K562 (cell line): ENCODE data around the gene OR6S1. TPM values are rescaled to one million over a fixed set of nuclear protein-coding genes. Genes with fewer than 3 reads are reported as not detected.

Source experiments
- ARHGAP35 ChIP-seq: fragments of 450-650 bp; IDR thresholded peaks from 2 replicates; pipeline ENCODE4 v1.6.1; 2018; ENCODE audit not compliant: partially characterized antibody
- FOXK2 ChIP-seq, 2 experiments: fragments of 450-650 bp; IDR thresholded peaks in 1 of 2; conservative IDR thresholded peaks in 1 of 2; 2 replicates each; pipeline ENCODE4 v1.6.1; 2016; ENCODE audit warnings: low read depth in 2 of 2, mild to moderate bottlenecking in 1 of 2
- NELFE ChIP-seq: IDR thresholded peaks from 2 replicates; pipeline ENCODE4 v1.6.1; 2011; ENCODE audit warnings: mild to moderate bottlenecking; ENCODE audit not compliant: insufficient read depth, insufficient read length
- SUPT5H ChIP-seq: fragments of 450-650 bp; IDR thresholded peaks from 2 replicates; pipeline ENCODE4 v1.6.1; 2016
- XRCC3 ChIP-seq: fragments of 450-650 bp; IDR thresholded peaks from 2 replicates; pipeline ENCODE4 v1.6.1; 2017; ENCODE audit warnings: mild to moderate bottlenecking, moderate library complexity
- ZNF41 ChIP-seq: fragments of 250-450 bp; sonication (Bioruptor Pico); conservative IDR thresholded peaks from 2 replicates; pipeline ENCODE4 v1.4.0; 2020; ENCODE audit warnings: mild to moderate bottlenecking
- ZNF589 ChIP-seq: fragments of 200-800 bp; sonication (Bioruptor generic); IDR thresholded peaks from 2 replicates; pipeline ENCODE4 v1.6.1; 2016; ENCODE audit warnings: low read depth, missing genetic modification characterization, missing compliant biosample characterization
- ZNF785 ChIP-seq: fragments of 250-450 bp; sonication (Bioruptor Pico); IDR thresholded peaks from 2 replicates; pipeline ENCODE4 v1.4.0; 2020; ENCODE audit warnings: mild to moderate bottlenecking
- polyA plus RNA-seq, 8 experiments: library from polyadenylated mRNA; depleted of rRNA in 4 of 8; stranded (reverse) in 5 of 8; unstranded in 3 of 8; fragments of >200 nt; fragmentation: Nextera tagmentation in 2 of 8; fragmentation: Illumina TruSeq in 1 of 8; extraction: Ambion mirVana in 2 of 8; extraction: Trizol in 1 of 8; gene quantifications; 2 replicates each; pipeline versions ENCODE4 v1.2.1 to v1.2.3, GENCODE V29; 2011 to 2014; ENCODE audit warnings: inconsistent platforms in 1 of 8, missing spikeins in 1 of 8
- total RNA-seq, 7 experiments: library from RNA; depleted of rRNA in 6 of 7; stranded (reverse); fragments of >200 nt in 6 of 7; fragmentation: Illumina TruSeq in 2 of 7; extraction: Trizol in 2 of 7; gene quantifications; 2 replicates each; pipeline versions ENCODE4 v1.2.1 to v1.2.3, GENCODE V29; 2011 to 2021; ENCODE audit warnings: low replicate concordance in 1 of 7
- TF ChIP-seq, protein P1 (sequence below): fragments of 200-600 bp; sonication (generic); IDR thresholded peaks from one replicate; pipeline ENCODE4 v1.6.1; 2012; ENCODE audit warnings: mild to moderate bottlenecking, low read depth, low read length, inconsistent platforms
- TF ChIP-seq, protein P2 (sequence below): sonication (generic); formaldehyde crosslinking; IDR thresholded peaks from 2 replicates; pipeline ENCODE4 v1.8.0; 2022; ENCODE audit warnings: mild to moderate bottlenecking, low read depth, missing genetic modification reagents
- TF ChIP-seq, protein P3 (sequence below): fragments of 250-450 bp; sonication (Bioruptor Pico); IDR thresholded peaks from 2 replicates; pipeline ENCODE4 v1.8.0; 2021; ENCODE audit warnings: moderate library complexity, mild to moderate bottlenecking, inconsistent platforms
- TF ChIP-seq, protein P4 (sequence below): IDR thresholded peaks from 3 replicates; pipeline ENCODE4 v1.6.1; 2011; ENCODE audit warnings: borderline replicate concordance, mild to moderate bottlenecking, moderate library complexity; ENCODE audit not compliant: insufficient read length; ENCODE audit errors: extremely low read depth

Gene OR6S1
- total and polyA plus RNA-seq, 9 of the 15 experiments (the other 6 are each of a cell fraction or from before 2014, with no cell fraction given), result not detected

DNA sequence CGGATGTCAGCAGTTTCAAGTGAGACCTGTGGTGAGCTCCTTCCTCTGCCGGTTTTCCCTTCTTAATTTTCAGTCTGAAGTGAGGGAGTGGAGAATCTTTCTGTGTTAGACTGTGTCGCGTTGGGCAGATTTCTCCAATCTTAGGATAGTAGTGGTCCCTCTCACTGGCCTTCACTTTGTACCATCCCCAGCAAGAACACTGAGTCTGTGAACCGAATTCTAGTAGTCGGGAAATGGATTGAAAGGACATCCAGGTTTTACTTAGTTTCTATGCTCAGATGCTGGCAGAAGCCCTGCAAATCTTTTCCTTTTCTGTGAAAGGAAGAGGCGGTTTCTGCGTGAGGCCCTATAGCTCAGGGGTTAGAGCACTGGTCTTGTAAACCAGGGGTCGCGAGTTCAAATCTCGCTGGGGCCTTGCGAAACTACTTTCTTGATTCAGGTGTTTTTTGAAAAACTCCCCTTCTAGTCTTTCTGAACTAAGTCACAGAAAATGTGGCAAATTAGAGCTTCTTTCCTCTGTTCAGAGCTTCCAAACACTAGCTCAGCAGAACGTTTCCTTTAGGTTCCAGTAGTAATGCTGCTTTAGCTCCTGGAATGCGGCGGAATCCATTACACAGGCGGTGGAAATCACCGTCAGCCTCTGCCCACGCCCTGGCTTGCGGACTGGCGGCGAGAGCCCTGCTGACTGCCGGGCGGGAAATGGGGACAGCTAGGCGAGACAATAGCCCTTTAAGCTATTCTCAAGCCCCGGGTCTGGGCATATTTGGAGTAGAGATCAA, 40.0 kb upstream of the OR6S1 start (continued):
- TF ChIP-seq, protein P1, sequence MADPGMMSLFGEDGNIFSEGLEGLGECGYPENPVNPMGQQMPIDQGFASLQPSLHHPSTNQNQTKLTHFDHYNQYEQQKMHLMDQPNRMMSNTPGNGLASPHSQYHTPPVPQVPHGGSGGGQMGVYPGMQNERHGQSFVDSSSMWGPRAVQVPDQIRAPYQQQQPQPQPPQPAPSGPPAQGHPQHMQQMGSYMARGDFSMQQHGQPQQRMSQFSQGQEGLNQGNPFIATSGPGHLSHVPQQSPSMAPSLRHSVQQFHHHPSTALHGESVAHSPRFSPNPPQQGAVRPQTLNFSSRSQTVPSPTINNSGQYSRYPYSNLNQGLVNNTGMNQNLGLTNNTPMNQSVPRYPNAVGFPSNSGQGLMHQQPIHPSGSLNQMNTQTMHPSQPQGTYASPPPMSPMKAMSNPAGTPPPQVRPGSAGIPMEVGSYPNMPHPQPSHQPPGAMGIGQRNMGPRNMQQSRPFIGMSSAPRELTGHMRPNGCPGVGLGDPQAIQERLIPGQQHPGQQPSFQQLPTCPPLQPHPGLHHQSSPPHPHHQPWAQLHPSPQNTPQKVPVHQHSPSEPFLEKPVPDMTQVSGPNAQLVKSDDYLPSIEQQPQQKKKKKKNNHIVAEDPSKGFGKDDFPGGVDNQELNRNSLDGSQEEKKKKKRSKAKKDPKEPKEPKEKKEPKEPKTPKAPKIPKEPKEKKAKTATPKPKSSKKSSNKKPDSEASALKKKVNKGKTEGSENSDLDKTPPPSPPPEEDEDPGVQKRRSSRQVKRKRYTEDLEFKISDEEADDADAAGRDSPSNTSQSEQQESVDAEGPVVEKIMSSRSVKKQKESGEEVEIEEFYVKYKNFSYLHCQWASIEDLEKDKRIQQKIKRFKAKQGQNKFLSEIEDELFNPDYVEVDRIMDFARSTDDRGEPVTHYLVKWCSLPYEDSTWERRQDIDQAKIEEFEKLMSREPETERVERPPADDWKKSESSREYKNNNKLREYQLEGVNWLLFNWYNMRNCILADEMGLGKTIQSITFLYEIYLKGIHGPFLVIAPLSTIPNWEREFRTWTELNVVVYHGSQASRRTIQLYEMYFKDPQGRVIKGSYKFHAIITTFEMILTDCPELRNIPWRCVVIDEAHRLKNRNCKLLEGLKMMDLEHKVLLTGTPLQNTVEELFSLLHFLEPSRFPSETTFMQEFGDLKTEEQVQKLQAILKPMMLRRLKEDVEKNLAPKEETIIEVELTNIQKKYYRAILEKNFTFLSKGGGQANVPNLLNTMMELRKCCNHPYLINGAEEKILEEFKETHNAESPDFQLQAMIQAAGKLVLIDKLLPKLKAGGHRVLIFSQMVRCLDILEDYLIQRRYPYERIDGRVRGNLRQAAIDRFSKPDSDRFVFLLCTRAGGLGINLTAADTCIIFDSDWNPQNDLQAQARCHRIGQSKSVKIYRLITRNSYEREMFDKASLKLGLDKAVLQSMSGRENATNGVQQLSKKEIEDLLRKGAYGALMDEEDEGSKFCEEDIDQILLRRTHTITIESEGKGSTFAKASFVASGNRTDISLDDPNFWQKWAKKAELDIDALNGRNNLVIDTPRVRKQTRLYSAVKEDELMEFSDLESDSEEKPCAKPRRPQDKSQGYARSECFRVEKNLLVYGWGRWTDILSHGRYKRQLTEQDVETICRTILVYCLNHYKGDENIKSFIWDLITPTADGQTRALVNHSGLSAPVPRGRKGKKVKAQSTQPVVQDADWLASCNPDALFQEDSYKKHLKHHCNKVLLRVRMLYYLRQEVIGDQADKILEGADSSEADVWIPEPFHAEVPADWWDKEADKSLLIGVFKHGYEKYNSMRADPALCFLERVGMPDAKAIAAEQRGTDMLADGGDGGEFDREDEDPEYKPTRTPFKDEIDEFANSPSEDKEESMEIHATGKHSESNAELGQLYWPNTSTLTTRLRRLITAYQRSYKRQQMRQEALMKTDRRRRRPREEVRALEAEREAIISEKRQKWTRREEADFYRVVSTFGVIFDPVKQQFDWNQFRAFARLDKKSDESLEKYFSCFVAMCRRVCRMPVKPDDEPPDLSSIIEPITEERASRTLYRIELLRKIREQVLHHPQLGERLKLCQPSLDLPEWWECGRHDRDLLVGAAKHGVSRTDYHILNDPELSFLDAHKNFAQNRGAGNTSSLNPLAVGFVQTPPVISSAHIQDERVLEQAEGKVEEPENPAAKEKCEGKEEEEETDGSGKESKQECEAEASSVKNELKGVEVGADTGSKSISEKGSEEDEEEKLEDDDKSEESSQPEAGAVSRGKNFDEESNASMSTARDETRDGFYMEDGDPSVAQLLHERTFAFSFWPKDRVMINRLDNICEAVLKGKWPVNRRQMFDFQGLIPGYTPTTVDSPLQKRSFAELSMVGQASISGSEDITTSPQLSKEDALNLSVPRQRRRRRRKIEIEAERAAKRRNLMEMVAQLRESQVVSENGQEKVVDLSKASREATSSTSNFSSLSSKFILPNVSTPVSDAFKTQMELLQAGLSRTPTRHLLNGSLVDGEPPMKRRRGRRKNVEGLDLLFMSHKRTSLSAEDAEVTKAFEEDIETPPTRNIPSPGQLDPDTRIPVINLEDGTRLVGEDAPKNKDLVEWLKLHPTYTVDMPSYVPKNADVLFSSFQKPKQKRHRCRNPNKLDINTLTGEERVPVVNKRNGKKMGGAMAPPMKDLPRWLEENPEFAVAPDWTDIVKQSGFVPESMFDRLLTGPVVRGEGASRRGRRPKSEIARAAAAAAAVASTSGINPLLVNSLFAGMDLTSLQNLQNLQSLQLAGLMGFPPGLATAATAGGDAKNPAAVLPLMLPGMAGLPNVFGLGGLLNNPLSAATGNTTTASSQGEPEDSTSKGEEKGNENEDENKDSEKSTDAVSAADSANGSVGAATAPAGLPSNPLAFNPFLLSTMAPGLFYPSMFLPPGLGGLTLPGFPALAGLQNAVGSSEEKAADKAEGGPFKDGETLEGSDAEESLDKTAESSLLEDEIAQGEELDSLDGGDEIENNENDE, result no peak
- TF ChIP-seq XRCC3 (no peak), FOXK2 (conservative IDR thresholded peaks at IDR 0.05 in 1 of 2, IDR thresholded peaks at IDR 0.05 in 1 of 2; ENCODE audit: low read depth in 2 of 2) (peak in 1 of 2 experiments; percentile 47; a peak in 1 of 4 replicates), NELFE (no peak), SUPT5H (no peak), ZNF589 (CRISPR knock-in tag) (no peak), ZNF41 (CRISPR knock-in tag) (no peak), ARHGAP35 (no peak), ZNF785 (no peak)
- TF ChIP-seq, protein P2, sequence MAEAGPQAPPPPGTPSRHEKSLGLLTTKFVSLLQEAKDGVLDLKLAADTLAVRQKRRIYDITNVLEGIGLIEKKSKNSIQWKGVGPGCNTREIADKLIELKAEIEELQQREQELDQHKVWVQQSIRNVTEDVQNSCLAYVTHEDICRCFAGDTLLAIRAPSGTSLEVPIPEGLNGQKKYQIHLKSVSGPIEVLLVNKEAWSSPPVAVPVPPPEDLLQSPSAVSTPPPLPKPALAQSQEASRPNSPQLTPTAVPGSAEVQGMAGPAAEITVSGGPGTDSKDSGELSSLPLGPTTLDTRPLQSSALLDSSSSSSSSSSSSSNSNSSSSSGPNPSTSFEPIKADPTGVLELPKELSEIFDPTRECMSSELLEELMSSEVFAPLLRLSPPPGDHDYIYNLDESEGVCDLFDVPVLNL, result no peak
- TF ChIP-seq, protein P3, sequence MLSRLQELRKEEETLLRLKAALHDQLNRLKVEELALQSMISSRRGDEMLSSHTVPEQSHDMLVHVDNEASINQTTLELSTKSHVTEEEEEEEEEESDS (CRISPR knock-in tag), result no peak
- TF ChIP-seq, protein P4, sequence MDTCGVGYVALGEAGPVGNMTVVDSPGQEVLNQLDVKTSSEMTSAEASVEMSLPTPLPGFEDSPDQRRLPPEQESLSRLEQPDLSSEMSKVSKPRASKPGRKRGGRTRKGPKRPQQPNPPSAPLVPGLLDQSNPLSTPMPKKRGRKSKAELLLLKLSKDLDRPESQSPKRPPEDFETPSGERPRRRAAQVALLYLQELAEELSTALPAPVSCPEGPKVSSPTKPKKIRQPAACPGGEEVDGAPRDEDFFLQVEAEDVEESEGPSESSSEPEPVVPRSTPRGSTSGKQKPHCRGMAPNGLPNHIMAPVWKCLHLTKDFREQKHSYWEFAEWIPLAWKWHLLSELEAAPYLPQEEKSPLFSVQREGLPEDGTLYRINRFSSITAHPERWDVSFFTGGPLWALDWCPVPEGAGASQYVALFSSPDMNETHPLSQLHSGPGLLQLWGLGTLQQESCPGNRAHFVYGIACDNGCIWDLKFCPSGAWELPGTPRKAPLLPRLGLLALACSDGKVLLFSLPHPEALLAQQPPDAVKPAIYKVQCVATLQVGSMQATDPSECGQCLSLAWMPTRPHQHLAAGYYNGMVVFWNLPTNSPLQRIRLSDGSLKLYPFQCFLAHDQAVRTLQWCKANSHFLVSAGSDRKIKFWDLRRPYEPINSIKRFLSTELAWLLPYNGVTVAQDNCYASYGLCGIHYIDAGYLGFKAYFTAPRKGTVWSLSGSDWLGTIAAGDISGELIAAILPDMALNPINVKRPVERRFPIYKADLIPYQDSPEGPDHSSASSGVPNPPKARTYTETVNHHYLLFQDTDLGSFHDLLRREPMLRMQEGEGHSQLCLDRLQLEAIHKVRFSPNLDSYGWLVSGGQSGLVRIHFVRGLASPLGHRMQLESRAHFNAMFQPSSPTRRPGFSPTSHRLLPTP, result peak; percentile 73
